GM18907 (cell line): ENCODE data around the gene PDE3B.
"Not testable (repeated sequence)": the region's sequence is repeated elsewhere in the genome, so short reads cannot be mapped to it uniquely, and the experiment has no call there.

Source experiments
- ATAC-seq: cut with Tn5 transposase; IDR thresholded peaks from one replicate; pipeline ENCODE4 v1.9.1; 2021; ENCODE audit warnings: mild to moderate bottlenecking, moderate library complexity; ENCODE audit not compliant: unreplicated experiment

The PDE3B gene

DNA sequence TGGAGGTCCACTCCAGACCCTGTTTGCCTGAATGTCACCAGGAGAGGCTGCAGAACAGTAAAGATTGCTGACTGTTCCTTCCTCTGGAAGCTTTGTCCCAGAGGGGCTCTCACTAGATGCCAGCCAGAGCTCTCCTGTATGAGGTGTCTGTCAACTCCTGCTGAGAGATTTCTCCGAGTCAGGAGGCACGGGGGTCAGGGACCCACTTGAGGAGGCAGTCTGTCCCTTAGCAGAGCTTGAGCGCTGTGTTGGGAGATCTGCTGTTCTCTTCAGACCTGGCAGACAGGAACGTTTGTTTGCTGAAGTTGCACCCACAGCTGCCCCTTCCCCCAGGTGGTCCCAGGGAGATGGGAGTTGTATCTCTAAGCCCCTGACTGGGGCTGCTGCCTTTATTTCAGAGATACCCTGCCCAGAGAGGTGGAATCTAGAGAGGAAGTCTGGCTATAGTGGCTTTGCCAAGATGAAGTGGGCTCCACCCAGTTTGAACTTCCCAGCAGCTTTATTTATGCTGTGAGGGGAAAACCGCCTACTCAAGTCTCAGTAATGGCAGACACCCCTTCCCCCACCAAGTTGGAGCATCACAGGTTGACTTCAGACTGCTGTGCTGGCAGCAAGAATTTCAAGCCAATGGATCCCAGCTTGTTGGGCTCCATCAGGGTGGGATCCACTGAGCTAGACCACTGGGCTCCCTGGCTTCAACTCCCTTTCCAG, 99.4 kb downstream of the PDE3B start:
- ATAC-seq: no peak

DNA sequence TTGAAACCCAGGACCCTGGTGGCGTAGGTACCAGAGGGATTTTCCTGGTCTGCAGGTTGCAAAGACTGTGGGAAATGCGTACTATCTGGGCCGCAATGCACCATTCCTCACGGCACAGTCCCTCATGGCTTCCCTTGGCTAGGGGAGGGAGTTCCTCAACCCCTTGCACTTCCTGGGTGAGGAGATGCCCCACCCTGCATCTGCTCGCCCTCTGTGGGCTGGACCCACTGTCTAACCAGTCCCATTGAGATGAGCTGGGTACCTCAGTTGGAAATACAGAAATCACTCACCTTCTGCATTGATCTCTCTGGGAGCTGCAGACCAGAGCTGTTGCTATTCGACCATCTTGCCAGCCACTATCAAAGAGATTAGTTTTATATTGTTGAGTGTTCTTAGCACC, 100.1 kb downstream of the PDE3B start:
- ATAC-seq: not testable (repeated sequence)

DNA sequence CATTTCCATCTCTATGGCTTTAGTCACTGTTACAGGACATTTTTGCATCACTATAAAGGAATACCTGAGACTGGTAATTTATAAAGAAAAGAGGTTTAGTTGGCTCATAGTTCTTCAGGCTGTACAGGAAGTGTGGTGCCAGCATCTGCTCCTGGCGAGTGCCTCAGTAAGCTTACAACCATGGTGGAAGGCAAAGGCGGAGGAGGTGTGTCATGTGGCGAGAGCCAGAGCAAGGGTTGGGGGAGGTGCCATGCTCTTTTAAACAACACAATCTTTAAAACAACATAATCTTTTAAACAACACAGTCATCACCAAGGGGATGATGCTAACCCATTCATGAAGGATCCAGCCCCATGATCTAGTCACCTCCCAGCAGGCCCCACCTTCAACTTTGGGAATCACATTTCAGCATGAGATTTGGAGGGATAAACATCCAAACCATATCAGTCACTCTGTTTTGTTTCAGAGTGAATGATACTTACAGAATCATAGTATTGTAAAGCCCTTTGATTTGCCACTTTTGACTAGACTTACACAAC, 103.3 kb downstream of the PDE3B start:
- ATAC-seq: no peak

DNA sequence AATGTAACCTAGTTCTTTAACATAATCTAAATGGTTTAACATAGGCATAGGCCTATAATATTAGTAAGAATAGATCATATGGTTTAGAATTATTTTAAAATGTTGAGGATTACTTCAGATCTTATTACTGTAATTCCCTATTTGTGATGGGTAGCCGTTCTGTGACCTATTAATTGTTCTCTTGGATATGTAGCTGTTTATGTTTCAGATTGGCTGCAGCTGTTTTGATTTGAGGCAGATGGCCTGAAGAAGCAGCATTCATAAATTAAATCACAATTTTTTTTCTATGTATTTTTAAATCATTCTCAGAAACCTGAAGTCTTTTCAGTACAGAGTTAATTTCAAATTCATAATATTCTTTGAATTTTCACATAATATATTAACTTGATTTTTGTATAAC, 104.5 kb downstream of the PDE3B start:
- no peak for ATAC-seq

DNA sequence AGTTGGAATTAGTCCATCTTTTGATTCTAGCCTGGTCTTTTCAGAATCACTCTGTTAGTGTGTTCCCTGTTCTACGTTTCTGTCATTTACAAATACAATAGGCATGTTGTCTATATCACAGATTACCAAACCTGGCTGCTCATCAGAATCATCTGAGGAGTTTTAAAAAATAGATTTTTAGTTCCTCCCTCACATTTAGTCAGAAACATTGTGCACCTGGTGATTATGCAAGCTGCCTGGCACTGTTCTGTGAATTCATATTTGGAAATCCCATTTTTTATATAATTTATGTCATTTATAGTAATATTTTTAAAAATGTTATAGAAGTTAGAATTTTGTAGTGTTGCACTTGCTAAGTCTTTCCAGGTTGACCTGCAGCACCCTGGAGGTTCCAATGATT, 107.3 kb downstream of the PDE3B start:
- ATAC-seq: no peak

DNA sequence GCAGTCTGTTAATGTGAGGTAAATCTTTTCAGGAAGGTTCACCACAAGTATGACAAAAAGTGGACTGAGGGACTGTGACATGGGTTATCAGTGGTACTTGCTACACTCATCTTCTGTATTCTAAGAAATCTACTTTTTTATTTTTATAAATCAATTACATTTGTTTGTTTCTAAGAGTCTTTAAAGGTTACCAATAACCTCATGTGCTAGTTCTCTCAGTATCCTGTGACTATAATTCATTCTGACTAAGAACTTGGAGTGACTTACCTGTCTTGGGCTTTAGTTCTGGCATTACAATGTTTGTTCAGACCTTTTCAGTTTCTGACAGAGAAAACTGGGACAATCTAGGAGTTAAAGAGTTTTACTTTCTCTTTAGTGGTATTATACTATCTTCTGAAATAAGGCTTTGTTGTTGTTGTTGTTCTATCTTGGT, 108.4 kb downstream of the PDE3B start:
- no peak for ATAC-seq

DNA sequence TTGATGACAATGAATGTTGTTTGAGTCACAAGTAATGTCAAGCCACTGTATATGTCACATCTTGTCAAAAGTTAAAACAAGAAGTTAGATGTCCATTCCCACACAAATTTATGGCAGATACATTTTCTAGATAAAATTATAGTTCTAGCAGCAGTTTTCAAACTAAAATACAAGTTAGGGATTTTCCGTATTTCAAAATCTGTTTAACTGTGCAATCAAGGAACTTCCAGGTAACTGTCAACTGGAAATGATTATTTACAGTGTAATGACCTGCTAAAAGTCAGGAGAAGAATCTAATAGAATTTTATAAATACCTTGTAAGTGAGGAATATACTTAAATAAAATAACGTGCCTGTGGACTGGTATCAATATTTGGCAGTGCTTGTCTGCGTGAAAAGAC, 111.5 kb downstream of the PDE3B start:
- ATAC-seq: no peak

DNA sequence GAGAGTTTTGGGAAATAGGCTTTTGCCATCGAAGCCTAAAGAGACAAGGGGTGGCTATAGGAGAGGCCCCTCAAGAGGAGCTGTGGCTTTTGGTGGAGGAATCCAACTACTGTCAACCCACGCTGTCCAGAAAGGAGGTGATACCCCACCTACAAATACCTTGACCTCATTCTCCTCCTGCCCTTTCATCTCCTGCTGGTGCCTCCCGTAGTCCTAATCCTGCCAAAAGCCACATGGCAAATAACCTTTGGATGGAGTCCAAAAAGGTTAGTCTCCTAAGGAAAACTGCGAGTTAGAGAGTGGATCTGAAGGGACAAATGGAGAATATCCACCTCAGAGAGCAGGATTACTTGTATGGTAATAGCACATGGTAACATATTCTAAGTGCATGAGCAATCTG, 112.7 kb downstream of the PDE3B start:
- no peak for ATAC-seq

DNA sequence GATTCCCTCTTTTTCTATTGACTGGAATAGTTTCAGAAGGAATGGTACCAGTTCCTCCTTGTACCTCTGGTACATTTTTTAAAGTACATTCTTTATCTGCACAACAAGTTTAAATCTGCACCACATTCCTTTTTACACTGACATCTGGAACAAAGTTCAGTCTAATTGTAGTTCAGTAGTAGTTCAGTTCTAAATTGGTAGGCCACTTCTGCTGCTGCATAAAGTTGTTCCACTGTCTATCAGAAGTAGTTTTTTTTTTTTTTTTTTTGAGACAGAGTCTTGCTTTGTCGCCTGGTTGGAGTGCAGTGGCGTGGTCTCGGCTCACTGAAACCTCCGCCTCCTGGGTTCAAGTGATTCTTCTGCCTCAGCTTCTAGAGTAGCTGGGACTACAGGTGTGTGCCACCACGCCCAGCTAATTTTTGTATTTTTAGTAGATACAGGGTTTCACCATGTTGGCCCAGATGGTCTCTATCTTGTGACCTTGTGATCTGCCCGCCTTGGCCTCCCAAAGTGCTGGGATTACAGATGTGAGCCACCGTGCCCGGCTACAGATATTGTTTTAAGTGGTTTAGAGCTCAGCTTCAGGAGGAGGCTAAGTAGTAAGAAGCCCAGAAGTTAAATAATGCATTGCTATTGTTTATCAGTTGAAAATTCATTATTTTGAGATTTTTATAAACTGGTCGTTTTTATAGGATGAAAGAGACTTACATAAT, 115.9 kb downstream of the PDE3B start:
- ATAC-seq: not testable (repeated sequence)

DNA sequence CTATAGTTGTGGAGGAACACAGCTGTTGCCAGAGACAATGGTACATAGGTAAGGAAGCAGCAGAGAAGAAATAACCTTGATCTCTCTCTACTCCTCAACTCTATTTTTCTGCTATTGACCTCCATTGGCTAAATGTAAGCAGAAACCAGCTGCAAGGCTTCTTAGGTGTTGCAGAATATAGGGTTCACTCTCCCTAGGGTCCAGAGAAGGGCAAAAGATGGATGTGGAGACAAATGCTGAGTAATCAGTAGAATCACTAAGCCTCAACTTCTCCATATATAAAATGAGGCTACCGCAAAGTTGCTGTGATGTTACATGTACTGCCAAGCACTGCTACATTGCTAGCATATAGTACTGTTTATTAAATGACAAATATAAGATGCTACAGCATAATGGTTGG, 120.6 kb downstream of the PDE3B start:
- no peak for ATAC-seq

DNA sequence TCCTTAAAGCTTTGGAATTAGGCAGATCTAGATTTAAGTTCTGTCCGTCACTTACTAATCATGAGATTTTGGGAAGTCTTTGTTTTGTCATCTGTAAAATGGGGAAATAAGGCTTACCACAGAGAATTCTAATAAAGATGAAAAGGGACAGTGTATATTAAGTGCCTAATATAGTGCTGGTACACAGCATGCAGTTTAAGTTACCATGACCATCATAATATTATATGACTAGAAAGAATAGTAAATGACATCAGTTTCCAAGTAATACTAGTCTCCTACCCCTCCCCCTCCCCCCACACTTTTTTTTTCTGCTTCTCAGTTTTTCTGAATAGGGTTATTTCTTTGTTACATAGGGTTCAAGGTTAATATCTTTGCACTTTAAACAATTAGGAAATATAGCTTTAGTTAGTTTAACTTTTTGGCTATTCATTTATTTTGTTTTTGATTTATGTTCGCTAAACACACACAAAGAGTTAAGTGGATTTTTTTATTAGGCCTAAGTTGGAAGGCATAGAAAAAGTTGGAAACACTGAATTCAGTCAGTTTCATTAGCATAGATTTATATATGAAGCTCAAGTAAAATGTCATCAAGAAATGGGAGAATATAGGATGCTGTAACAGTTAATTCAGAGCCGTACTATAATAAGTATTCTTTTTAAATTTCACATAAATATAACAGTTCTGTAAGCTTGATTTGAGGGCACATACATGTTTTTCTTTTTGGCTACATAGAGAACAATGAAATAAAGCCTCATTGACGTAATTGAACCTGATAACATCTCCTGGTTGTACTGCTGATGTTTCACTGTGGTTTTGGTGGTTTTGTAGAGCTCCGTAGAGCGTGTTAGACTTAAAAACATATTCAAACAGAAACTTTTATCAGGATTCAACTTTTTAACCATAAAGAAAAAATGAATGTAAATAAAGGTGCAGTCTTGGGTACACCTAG, 121.2 kb downstream of the PDE3B start:
- ATAC-seq: peak; percentile 83

DNA sequence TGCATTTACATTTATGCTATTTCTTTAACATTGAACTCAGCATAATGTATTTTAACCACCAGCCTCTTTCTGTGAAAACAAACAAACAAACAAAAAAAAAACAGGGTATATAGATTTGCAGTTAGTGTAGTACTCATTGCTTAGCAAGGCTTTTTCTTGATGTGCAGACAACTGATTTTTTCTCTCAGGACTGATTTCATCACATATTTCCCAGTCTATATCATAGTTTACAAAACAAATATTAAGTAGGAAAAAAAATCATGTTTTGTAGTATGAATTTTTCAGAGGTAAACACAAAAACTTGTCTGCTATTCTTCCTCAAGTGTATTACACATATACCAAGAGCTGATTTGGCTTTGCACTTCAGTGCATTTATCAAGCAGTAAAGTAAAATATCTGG, 123.0 kb downstream of the PDE3B start:
- no peak for ATAC-seq

DNA sequence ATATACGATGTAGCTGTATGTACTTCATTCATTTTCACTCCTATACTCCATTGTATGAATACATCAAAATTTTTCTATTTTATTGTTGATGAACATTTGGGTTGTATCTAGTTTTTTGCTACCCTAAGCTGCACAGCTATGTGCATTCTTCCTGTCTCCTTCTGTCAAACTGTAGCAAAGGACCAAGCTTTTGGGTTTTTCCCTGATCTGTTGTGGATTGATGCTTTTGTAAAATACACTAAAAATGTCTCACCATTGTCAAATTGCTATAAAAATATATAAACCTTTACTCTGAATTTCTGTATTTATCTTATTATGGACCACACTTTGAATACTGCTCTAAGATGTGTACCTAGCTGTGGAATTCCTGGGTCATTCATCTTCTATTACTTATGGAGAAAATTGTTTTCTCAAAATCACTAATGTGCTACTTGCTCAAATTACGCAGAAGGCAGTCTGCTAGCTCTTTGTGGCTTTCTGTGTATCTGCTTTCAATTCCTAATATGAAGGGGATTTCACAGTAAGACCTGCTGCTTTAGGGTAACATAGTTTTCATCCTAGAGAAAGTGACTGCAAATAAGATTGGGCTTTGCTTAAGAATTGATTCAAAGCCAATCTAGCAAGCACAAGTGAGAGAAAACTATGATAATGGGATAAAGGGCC, 125.1 kb downstream of the PDE3B start:
- peak; percentile 72 for ATAC-seq

DNA sequence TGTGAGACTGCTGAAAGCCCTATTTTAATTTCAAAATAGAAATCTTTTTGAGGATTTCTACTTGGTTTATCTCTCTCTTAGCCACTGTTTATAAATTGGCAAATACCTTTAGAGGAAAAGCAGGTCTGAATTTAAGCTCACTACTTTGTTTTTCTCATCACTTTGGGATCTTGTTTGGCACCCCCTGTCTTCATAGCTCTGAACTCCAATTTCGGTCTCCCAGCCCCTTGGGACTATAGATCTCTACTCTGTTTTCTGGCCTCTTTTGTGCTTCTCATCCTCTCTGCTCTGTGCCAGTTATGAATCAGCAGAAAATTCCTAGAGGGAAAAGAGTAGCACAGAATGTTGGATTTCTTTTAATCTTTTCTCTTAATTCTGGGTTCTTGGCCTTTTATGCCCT, 130.2 kb downstream of the PDE3B start:
- ATAC-seq: no peak

DNA sequence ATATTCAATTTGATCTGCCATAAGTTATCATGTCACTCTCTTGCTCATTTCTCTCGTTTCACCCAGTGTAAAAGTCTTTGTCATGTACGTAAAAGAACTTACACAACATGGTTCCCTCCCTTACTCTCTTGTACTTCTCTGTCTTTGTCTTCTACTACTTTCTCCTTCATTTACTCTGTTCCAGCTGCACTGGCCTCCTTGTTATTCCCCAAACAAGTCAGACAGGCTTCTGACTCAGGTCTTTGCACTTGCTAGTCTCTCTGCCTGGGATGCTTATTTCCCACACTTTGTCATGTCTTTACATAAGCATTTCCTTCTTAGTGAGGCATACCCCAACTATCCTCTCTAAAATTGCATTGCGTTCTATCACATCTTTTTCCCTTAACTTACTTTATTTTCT, 131.1 kb downstream of the PDE3B start:
- ATAC-seq: no peak

DNA sequence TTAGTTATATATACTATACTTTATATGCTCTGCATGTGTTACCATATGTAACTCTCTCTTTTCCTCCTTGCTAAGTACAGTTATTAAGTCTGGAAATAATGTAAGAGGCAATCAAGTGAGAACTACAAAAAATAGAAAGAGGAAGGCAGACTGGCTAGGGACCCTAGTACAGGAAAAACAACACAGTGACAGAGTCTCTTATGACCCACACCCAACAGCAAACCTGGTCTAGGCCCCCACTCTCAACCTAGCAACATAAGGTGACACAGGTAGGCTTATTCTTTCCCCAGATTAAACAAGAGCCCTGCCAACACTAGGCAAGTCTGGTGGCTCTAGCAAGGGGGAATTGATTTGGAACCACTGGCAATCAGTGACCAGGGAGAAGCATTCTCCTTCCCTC, 132.3 kb downstream of the PDE3B start:
- ATAC-seq: no peak

DNA sequence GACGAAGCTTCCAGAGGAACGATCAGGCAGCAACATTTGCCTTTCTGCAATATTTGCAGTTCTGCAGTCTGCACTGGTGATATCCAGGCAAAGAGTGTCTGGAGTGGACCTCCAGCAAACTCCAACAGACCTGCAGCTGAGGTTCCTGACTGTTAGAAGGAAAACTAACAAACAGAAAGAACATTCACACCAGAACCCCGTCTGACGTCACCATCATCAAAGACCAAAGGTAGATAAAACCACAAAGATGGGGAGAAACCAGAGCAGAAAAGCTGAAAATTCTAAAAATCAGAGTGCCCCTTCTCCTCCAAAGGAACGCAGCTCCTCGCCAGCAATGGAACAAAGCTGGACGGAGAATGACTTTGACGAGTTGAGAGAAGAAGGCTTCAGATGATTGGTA, 134.9 kb downstream of the PDE3B start:
- not testable (repeated sequence) for ATAC-seq

DNA sequence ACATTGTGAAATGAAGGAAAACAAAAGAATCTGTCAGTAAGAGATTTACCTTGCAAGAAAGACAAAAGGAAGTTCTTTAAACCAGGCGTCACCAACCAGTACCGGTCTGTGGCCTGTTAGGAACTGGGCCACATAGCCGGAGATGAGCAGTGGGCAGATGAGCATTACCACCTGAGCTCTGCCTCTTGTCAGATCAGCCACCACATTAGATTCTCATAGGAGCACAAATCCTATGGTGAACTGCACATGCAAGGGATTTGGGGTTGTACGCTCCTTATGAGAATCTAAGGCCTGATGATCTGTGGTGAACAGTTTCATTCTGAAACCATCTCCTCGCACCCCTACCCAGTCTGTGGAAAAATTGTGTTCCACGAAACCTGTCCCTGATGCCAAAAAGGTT, 140.2 kb downstream of the PDE3B start:
- no peak for ATAC-seq

DNA sequence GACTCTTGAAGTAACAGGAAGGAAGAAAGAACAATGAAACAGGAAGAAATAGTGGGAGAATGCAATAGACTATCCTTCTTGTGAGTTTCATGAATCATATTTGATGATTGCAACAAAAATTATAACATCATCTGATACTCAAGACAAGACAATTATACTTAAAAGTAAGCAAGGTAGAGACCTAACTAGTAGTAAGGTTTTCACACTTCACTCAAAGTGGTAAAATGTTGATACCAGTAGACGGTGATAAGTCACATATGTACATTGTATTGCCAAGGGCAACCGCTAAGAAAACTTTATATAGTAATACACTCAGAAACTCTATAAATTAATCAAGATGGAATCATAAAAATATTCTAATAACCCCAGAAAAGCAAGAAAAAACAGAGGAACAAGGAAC, 140.6 kb downstream of the PDE3B start:
- no peak for ATAC-seq

DNA sequence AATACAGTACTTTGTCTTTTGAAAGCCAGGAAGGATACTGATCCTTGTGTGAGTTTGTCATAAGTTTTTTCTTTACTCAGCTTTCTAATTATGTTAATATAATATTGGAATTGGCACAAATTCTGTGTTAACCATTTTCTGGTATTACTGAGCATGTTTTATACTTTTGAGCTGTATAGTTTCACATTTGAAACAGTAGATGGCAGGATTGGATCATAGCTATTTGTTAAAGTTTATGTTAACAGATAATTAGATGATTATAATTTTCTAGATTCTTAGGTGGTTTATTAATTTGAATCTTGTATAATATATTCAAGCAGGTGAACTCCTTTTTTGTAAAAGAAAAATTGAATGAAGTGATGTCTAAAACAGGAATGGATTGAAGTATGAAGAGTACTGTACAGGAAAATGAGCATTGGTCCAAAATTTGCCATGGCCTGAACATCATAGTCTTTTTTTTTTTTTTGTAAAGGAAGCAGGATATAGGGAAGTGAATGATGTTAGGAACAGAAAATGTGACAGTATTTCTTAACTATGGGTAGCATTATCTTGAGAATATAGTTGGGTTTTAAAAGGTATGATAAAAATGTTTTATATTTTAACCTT, 146.4 kb downstream of the PDE3B start:
- ATAC-seq: no peak
